Keratinocyte (primary cell): ENCODE results near the gene KAZALD1. TPM values are rescaled to one million over a fixed set of nuclear protein-coding genes. Genes with fewer than 3 reads are reported as not detected.

Experiments used
- DNase-seq: peaks from one replicate; pipeline ENCODE4 v3.0.0-alpha.2; 2011; ENCODE audit warnings: low read depth, missing footprints, low spot score
- FAIRE-seq: peaks from 2 replicates; lab custom pipeline; 2011; peaks lifted over from hg19 to GRCh38; lab: Jason Lieb, UNC
- H2AFZ ChIP-seq: 2 replicates; pipeline ENCODE4 v1.6.0; 2012; ENCODE audit warnings: low read length, control low read depth, inconsistent platforms; ENCODE audit not compliant: control insufficient read depth
- H3K27ac ChIP-seq: 2 replicates; pipeline ENCODE4 v1.5.1; 2011; ENCODE audit warnings: low read length; ENCODE audit not compliant: control insufficient read depth, insufficient read depth
- H3K27me3 ChIP-seq: 3 replicates; pipeline ENCODE4 v1.6.0; 2011; ENCODE audit warnings: low read length; ENCODE audit not compliant: control insufficient read depth, insufficient read depth; ENCODE audit errors: extremely low read depth
- H3K36me3 ChIP-seq, 2 experiments: 2 replicates in 1 of 2; 3 replicates in 1 of 2; pipeline ENCODE4 v1.5.1; 2011; ENCODE audit warnings: low read length in 2 of 2, mild to moderate bottlenecking in 1 of 2; ENCODE audit not compliant: control insufficient read depth in 2 of 2, insufficient read depth in 2 of 2; ENCODE audit errors: extremely low read depth in 1 of 2
- H3K4me1 ChIP-seq: 3 replicates; pipeline ENCODE4 v1.5.1; 2011; ENCODE audit warnings: low read length; ENCODE audit not compliant: control insufficient read depth, insufficient read depth; ENCODE audit errors: extremely low read depth
- H3K4me2 ChIP-seq: 3 replicates; pipeline ENCODE4 v1.6.0; 2011; ENCODE audit warnings: low read depth, low read length; ENCODE audit not compliant: control insufficient read depth, insufficient read depth; ENCODE audit errors: extremely low read depth
- H3K4me3 ChIP-seq, 3 experiments: fragments of 200-600 bp in 1 of 3; sonication (generic) in 1 of 3; 2 replicates in 2 of 3; 3 replicates in 1 of 3; pipeline ENCODE4 v1.5.1; 2011 to 2016; ENCODE audit warnings: low read length in 3 of 3, mild to moderate bottlenecking in 3 of 3, control low read depth in 2 of 3, inconsistent platforms in 1 of 3, low read depth in 1 of 3, mixed read lengths in 1 of 3, mixed run types in 1 of 3, moderate library complexity in 1 of 3; ENCODE audit not compliant: control insufficient read depth in 2 of 3, insufficient read depth in 2 of 3; ENCODE audit errors: extremely low read depth in 1 of 3
- H3K79me2 ChIP-seq: 2 replicates; pipeline ENCODE4 v1.6.0; 2012; ENCODE audit warnings: low read length; ENCODE audit not compliant: control insufficient read depth, insufficient read depth
- H3K9ac ChIP-seq: 3 replicates; pipeline ENCODE4 v1.6.0; 2011; ENCODE audit warnings: low read length; ENCODE audit not compliant: control insufficient read depth, insufficient read depth; ENCODE audit errors: extremely low read depth
- H3K9me1 ChIP-seq: 3 replicates; pipeline ENCODE4 v1.6.0; 2011; ENCODE audit warnings: low read length; ENCODE audit not compliant: control insufficient read depth, insufficient read depth; ENCODE audit errors: extremely low read depth
- H3K9me3 ChIP-seq: 2 replicates; pipeline ENCODE4 v1.5.1; 2012; ENCODE audit warnings: low read depth, low read length; ENCODE audit not compliant: control insufficient read depth
- H4K20me1 ChIP-seq: 3 replicates; pipeline ENCODE4 v1.6.0; 2011; ENCODE audit warnings: low read length; ENCODE audit not compliant: control insufficient read depth, insufficient read depth; ENCODE audit errors: extremely low read depth
- EZH2 ChIP-seq: IDR thresholded peaks from one replicate; pipeline ENCODE4 v1.6.1; 2012; ENCODE audit warnings: inconsistent platforms, mild to moderate bottlenecking, low read length, moderate library complexity
- dilution Hi-C: fragments of 300-500 bp; cut with MboI; formaldehyde crosslinking; loops from one replicate; pipeline ENCODE4 v1.7.0; 2020; ENCODE audit warnings: low sequenced_read_pairs; ENCODE audit not compliant: extremely low pct_ligation_motif_present
- polyA plus RNA-seq, 5 experiments: library from polyadenylated mRNA; depleted of rRNA in 3 of 5; stranded (reverse) in 3 of 5; stranded (forward) in 1 of 5; unstranded in 1 of 5; fragments of >200 nt; gene quantifications; 1 replicate in 1 of 5; 2 replicates in 3 of 5; 3 replicates in 1 of 5; pipeline versions ENCODE4 v1.2.1 to v1.2.3, GENCODE V29; 2011 to 2012; ENCODE audit warnings: missing spikeins in 2 of 5, low read depth in 1 of 5, low replicate concordance in 1 of 5
- TF ChIP-seq, protein P1 (sequence below), 3 experiments: IDR thresholded peaks in 1 of 3; conservative IDR thresholded peaks in 1 of 3; optimal IDR thresholded peaks in 1 of 3; 2 replicates in 2 of 3; 3 replicates in 1 of 3; pipeline versions ENCODE3 to v1.5.1; 2011; ENCODE audit warnings: low read length in 3 of 3, mild to moderate bottlenecking in 3 of 3, moderate library complexity in 2 of 3, control low read depth in 1 of 3, inconsistent platforms in 1 of 3; ENCODE audit not compliant: insufficient read depth in 2 of 3; ENCODE audit errors: extremely low read depth in 1 of 3

KAZALD1 gene
- polyA plus RNA-seq, 1 donor (not counting 4 experiments of a cell fraction or from before 2014, with no cell fraction given), result 0.08 TPM

- H2AFZ ChIP-seq, result no peak overlapping the region
- H3K4me3 ChIP-seq, result no peak overlapping the region
- H3K79me2 ChIP-seq, result no peaks in the 10 kb centered on the region
- TF ChIP-seq, protein P1, sequence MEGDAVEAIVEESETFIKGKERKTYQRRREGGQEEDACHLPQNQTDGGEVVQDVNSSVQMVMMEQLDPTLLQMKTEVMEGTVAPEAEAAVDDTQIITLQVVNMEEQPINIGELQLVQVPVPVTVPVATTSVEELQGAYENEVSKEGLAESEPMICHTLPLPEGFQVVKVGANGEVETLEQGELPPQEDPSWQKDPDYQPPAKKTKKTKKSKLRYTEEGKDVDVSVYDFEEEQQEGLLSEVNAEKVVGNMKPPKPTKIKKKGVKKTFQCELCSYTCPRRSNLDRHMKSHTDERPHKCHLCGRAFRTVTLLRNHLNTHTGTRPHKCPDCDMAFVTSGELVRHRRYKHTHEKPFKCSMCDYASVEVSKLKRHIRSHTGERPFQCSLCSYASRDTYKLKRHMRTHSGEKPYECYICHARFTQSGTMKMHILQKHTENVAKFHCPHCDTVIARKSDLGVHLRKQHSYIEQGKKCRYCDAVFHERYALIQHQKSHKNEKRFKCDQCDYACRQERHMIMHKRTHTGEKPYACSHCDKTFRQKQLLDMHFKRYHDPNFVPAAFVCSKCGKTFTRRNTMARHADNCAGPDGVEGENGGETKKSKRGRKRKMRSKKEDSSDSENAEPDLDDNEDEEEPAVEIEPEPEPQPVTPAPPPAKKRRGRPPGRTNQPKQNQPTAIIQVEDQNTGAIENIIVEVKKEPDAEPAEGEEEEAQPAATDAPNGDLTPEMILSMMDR (optimal IDR thresholded peaks at IDR 0.05 in 1 of 3, IDR thresholded peaks at IDR 0.05 in 1 of 3, conservative IDR thresholded peaks at IDR 0.05 in 1 of 3; ENCODE audit: extremely low read depth in 1 of 3, insufficient read depth in 2 of 3, low read length in 3 of 3), result no peak
- no peak for TF ChIP-seq EZH2
- no peak overlapping the region for H3K27ac ChIP-seq
- dilution Hi-C loops, result no loop called here
- DNase-seq (no peak), FAIRE-seq (no peak)
- H3K36me3 ChIP-seq, result no peaks in the 10 kb centered on the region
- peaks cover 14% of the 10 kb centered on the region for H3K27me3 ChIP-seq
- H3K4me2 ChIP-seq, result no peak overlapping the region
- H3K4me1 ChIP-seq, result peaks cover 25% of the 10 kb centered on the region
- H3K9me1 ChIP-seq, result peaks cover 2% of the 10 kb centered on the region
- no peaks in the 10 kb centered on the region for H3K9me3 ChIP-seq
- no peaks in the 10 kb centered on the region for H4K20me1 ChIP-seq
- no peak overlapping the region for H3K9ac ChIP-seq
These were observed 29.9 kb downstream of the KAZALD1 start for GRCh38 chr10:101091546-101092290.

DNA sequence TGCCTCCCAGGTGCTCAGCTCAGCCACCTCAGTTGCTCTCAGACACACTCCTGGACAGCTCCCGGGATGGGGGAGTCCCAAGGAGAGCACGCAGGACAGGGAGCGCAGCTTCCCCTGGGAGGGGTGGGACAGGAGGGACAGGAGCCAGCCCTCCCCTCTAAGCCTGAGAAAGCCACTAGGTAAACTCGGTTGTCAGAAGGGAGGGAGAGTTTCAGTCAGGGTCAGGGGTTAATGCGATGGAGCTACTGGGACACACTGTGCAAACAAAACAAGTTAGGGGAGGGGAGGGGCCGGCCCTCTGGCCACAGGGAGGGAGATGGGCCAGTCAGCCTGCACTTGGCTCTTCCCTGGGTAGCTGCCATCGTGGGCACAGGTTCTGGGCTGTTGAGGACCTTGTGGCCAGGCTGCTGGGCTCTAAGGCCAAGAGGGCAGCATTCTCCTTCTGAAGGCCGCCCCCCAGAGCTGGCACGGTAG, 31.1 kb downstream of the KAZALD1 start:
- no peak overlapping the region for H3K9ac ChIP-seq
- DNase-seq (no peak), FAIRE-seq (no peak)
- TF ChIP-seq EZH2, result no peak
- TF ChIP-seq, protein P1 (optimal IDR thresholded peaks at IDR 0.05 in 1 of 3, IDR thresholded peaks at IDR 0.05 in 1 of 3, conservative IDR thresholded peaks at IDR 0.05 in 1 of 3; ENCODE audit: extremely low read depth in 1 of 3, insufficient read depth in 2 of 3, low read length in 3 of 3), result no peak
- H3K79me2 ChIP-seq, result no peaks in the 10 kb centered on the region
- no peaks in the 10 kb centered on the region for H3K9me3 ChIP-seq
- H3K27ac ChIP-seq, result no peak overlapping the region
- H3K4me1 ChIP-seq, result peaks cover 25% of the 10 kb centered on the region
- peaks cover 4% of the 10 kb centered on the region for H3K27me3 ChIP-seq
- H2AFZ ChIP-seq, result no peak overlapping the region
- H3K36me3 ChIP-seq, result no peaks in the 10 kb centered on the region
- no peak overlapping the region for H3K4me3 ChIP-seq
- peaks cover 2% of the 10 kb centered on the region for H3K9me1 ChIP-seq
- no peaks in the 10 kb centered on the region for H4K20me1 ChIP-seq
- dilution Hi-C loops, result no loop called here
- no peak overlapping the region for H3K4me2 ChIP-seq
